MM.1S (cell line): ENCODE measurements around the gene ATP6V1G2.
"Not testable (repeated sequence)": the region's sequence is repeated elsewhere in the genome, so short reads cannot be mapped to it uniquely, and the experiment has no call there.

Experiments used
- DNase-seq: peaks from one replicate; pipeline ENCODE4 v3.0.0-alpha.2; 2015
- H2AFZ ChIP-seq: fragments of 300-600 bp; sonication (generic); 2 replicates; pipeline ENCODE4 v1.6.0; 2016; ENCODE audit warnings: antibody characterized with exemption, low read length
- H3F3A ChIP-seq: fragments of 300-600 bp; sonication (generic); 2 replicates; pipeline ENCODE4 v1.6.1; 2016; ENCODE audit warnings: mild to moderate bottlenecking, antibody characterized with exemption, low read length, moderate library complexity, mixed read lengths; ENCODE audit not compliant: insufficient read depth
- H3K27ac ChIP-seq: fragments of 300-600 bp; sonication (generic); 2 replicates; pipeline ENCODE4 v1.5.1; 2016; ENCODE audit warnings: mild to moderate bottlenecking, low read length
- H3K27me3 ChIP-seq: fragments of 300-600 bp; sonication (generic); replicated peaks from 2 replicates; pipeline ENCODE4 v1.6.0; 2016; ENCODE audit warnings: low read length; ENCODE audit not compliant: insufficient read depth
- H3K36me3 ChIP-seq: fragments of 300-600 bp; sonication (generic); replicated peaks from 2 replicates; pipeline ENCODE4 v1.6.1; 2016; ENCODE audit warnings: mild to moderate bottlenecking, low read length, mixed read lengths; ENCODE audit not compliant: insufficient read depth
- H3K4me1 ChIP-seq: fragments of 300-600 bp; sonication (generic); 2 replicates; pipeline ENCODE4 v1.6.1; 2016; ENCODE audit warnings: low read length, mixed read lengths
- H3K4me2 ChIP-seq: fragments of 300-600 bp; sonication (generic); 2 replicates; pipeline ENCODE4 v1.6.0; 2016; ENCODE audit warnings: low read depth, low read length
- H3K4me3 ChIP-seq: fragments of 300-600 bp; sonication (generic); 2 replicates; pipeline ENCODE4 v1.5.1; 2016; ENCODE audit warnings: low read length, mixed read lengths
- H3K79me2 ChIP-seq: fragments of 300-600 bp; sonication (generic); 2 replicates; pipeline ENCODE4 v1.6.1; 2016; ENCODE audit warnings: mixed run types, low read length, mixed read lengths
- H3K9ac ChIP-seq: fragments of 300-600 bp; sonication (generic); 2 replicates; pipeline ENCODE4 v1.6.1; 2016; ENCODE audit warnings: low read length, mixed read lengths
- H3K9me2 ChIP-seq: fragments of 300-600 bp; sonication (generic); replicated peaks from 2 replicates; pipeline ENCODE4 v1.6.1; 2016; ENCODE audit warnings: mild to moderate bottlenecking, low read length, mixed read lengths; ENCODE audit not compliant: insufficient read depth
- H3K9me3 ChIP-seq: fragments of 300-600 bp; sonication (generic); replicated peaks from 2 replicates; pipeline ENCODE4 v1.6.1; 2016; ENCODE audit warnings: mild to moderate bottlenecking, low read length, mixed read lengths; ENCODE audit not compliant: insufficient read depth
- H4K20me1 ChIP-seq: fragments of 300-600 bp; sonication (generic); 2 replicates; pipeline ENCODE4 v1.6.1; 2016; ENCODE audit warnings: mild to moderate bottlenecking, low read length, moderate library complexity, mixed read lengths; ENCODE audit not compliant: insufficient read depth
- CTCF ChIP-seq: fragments of 300-600 bp; sonication (generic); IDR thresholded peaks from 2 replicates; pipeline ENCODE4 v1.5.1; 2016; ENCODE audit warnings: antibody characterized with exemption, low read length, mixed read lengths
- EZH2 ChIP-seq: fragments of 300-600 bp; sonication (generic); optimal IDR thresholded peaks from 2 replicates; pipeline ENCODE3; 2017; ENCODE audit warnings: low read depth, mild to moderate bottlenecking, antibody characterized with exemption, low read length, mixed read lengths
- EZH2phosphoT487 ChIP-seq: fragments of 300-600 bp; sonication (generic); IDR thresholded peaks from 2 replicates; pipeline ENCODE4 v1.6.1; 2018; ENCODE audit warnings: antibody characterized with exemption, low read length

ATP6V1G2 gene

GRCh38 chr6:31556307-31556706, 9.9 kb upstream of the ATP6V1G2 start:
- no peak overlapping the region for H3K4me2 ChIP-seq
- H2AFZ ChIP-seq = no peak overlapping the region
- no peak overlapping the region for H3K27ac ChIP-seq
- peaks cover 10% of the 10 kb centered on the region; the same call in 1 of the 2 replicates for H4K20me1 ChIP-seq
- H3K9me2 ChIP-seq = no peaks in the 10 kb centered on the region
- DNase-seq = no peak
- no peaks in the 10 kb centered on the region for H3K79me2 ChIP-seq
- H3F3A ChIP-seq = peaks cover 15% of the 10 kb centered on the region
- no peaks in the 10 kb centered on the region for H3K36me3 ChIP-seq
- no peak for TF ChIP-seq EZH2phosphoT487
- no peak for TF ChIP-seq EZH2
- no peak for TF ChIP-seq CTCF
- no peaks in the 10 kb centered on the region for H3K27me3 ChIP-seq
- H3K4me3 ChIP-seq = no peak overlapping the region
- H3K9ac ChIP-seq = no peak overlapping the region
- H3K4me1 ChIP-seq = peaks cover 32% of the 10 kb centered on the region
- H3K9me3 ChIP-seq = no peaks in the 10 kb centered on the region

GRCh38 chr6:31551371-31551770, 5.0 kb upstream of the ATP6V1G2 start:
- H3K36me3 ChIP-seq, H4K20me1 ChIP-seq, H3K79me2 ChIP-seq, H3K9ac ChIP-seq, H3K4me2 ChIP-seq, H2AFZ ChIP-seq, H3K27ac ChIP-seq, H3K27me3 ChIP-seq, H3K9me2 ChIP-seq, H3K9me3 ChIP-seq, H3K4me3 ChIP-seq, H3K4me1 ChIP-seq, H3F3A ChIP-seq: not testable (repeated sequence)
- peak; percentile 52 for TF ChIP-seq CTCF
- peak; percentile 21 for DNase-seq

- Histone ChIP-seq H3K9ac (no peak overlapping the region), H3K4me3 (no peak overlapping the region), H3K27ac (no peak overlapping the region), H3K9me3 (no peaks in the 10 kb centered on the region), H3F3A (0 out of 2 replicates have a peak, but pooled peaks cover 6% of the 10 kb centered on the region), H3K27me3 (no peaks in the 10 kb centered on the region), H4K20me1 (no peaks in the 10 kb centered on the region), H3K36me3 (no peaks in the 10 kb centered on the region), H3K9me2 (no peaks in the 10 kb centered on the region), H3K79me2 (peaks cover 6% of the 10 kb centered on the region), H2AFZ (no peak overlapping the region), H3K4me2 (peak overlapping the region; percentile 67; the same call in 1 of the 2 replicates), H3K4me1 (peaks cover 9% of the 10 kb centered on the region)
- DNase-seq = no peak
- TF ChIP-seq EZH2phosphoT487 (no peak), CTCF (no peak), EZH2 (no peak)
Observed at GRCh38 chr6:31548544-31548873, 2.1 kb upstream of the ATP6V1G2 start.
